ENCODE data around the gene RPTOR. TPM values are rescaled to one million over a fixed set of nuclear protein-coding genes. Genes with fewer than 3 reads are reported as not detected.

RPTOR gene
- total RNA-seq, 1 experiment from 2014 or later, result 30.6 TPM

DNA sequence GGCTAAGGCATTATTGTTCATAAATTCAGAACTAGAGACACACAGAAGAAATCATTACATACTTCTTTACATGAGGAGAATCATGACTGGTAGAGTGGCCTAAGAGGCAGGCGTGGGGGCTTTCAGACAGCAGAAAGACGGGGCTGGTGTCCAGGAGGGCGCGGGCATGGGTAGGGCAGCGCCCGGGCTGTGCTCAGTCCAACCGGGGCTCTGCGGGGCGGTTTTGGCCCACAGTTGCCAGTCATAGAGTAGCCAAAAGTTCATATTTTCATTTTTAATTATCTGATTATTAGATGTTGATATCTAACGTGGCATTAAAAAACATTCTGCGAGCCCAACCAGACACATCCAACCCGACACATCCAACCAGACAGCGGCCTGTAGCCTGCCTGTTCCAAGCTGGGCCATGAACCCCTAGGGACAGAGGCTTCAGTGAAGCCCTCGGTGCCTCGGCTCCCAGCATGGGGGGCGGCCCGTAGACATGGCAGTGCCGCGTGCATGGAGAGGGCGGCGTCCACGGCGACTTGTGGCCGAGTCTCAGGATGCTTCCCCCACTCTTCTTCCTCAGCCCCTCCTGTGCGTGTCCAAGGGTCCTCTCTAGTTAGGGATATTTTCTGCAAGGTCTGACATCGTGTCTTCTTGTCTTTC is 284.7 kb downstream of the RPTOR start:
- DNase-seq, result no peak
- no peak overlapping the region for H3K4me2 ChIP-seq (ENCODE audit: low read depth, low read length, poor library complexity, severe bottlenecking)

DNA sequence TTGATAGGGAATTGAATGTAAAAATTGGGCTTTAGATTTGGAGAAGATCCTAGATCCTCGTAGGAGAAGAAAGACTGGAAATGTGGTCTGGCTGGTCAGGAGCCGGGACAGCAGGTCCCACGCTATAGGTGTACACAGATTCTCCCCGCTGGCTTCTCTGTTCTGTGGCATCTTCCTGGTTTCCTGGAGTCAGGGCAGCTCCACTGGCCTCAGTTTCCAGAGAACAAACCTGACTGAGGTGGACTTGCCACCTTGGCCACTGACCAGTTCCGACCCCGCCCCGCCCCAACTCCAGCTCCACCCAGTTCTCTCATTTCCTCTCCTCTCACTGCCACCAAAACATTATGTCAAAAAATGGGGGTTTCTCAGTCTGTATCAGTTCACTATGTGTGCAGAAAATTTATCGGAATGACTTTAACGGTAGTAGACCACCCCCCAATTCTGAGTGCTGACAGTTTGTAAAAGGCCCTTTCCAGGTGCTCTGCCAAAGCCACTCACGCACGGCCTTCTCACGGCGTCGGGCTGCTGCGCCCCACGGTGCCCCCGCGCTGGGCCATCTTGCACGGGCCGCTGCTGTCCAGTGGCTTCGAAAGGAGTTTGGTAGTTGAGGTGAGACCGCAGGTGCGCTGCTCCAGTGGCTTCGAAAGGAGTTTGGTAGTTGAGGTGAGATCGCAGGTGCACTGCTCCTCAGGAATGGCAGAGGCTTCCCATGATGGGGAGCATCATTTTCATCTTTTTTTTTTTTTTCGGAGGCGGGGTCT is 285.6 kb downstream of the RPTOR start:
- H2AFZ ChIP-seq (ENCODE audit: low read length), result no peak overlapping the region
- H3K9me2 ChIP-seq (replicated peaks; ENCODE audit: insufficient read depth, low read length), result no peaks in the 10 kb centered on the region
- H3K27me3 ChIP-seq (ENCODE audit: low read length), result no peaks in the 10 kb centered on the region
- H3K79me2 ChIP-seq (ENCODE audit: low read length), result peaks cover 2% of the 10 kb centered on the region; the same call in 1 of the 2 replicates
- no peak overlapping the region for H3K9ac ChIP-seq (ENCODE audit: low read length)
- H3K4me1 ChIP-seq (ENCODE audit: low read length), result peaks cover 31% of the 10 kb centered on the region
- H3K4me2 ChIP-seq (ENCODE audit: low read depth, low read length, poor library complexity, severe bottlenecking), result no peak overlapping the region
- H3K4me3 ChIP-seq (ENCODE audit: low read length), result no peak overlapping the region
- H3K27ac ChIP-seq (ENCODE audit: low read length), result no peak overlapping the region
- no peaks in the 10 kb centered on the region for H4K20me1 ChIP-seq (ENCODE audit: insufficient read depth, low read depth, low read length)
- no peaks in the 10 kb centered on the region for H3K36me3 ChIP-seq (ENCODE audit: insufficient read depth, low read length)
- no peak for DNase-seq
- H3K9me3 ChIP-seq (ENCODE audit: low read length), result no peaks in the 10 kb centered on the region

More for the DNA sequence above, 284.7 kb downstream of the RPTOR start:
- H4K20me1 ChIP-seq (ENCODE audit: insufficient read depth, low read depth, low read length), result no peaks in the 10 kb centered on the region
- H3K27ac ChIP-seq (ENCODE audit: low read length), result no peak overlapping the region
- peaks cover 31% of the 10 kb centered on the region for H3K4me1 ChIP-seq (ENCODE audit: low read length)
- H3K79me2 ChIP-seq (ENCODE audit: low read length), result peaks cover 2% of the 10 kb centered on the region; the same call in 1 of the 2 replicates
- no peak overlapping the region for H2AFZ ChIP-seq (ENCODE audit: low read length)
- no peaks in the 10 kb centered on the region for H3K36me3 ChIP-seq (ENCODE audit: insufficient read depth, low read length)
- H3K4me3 ChIP-seq (ENCODE audit: low read length), result no peak overlapping the region
- H3K27me3 ChIP-seq (ENCODE audit: low read length), result no peaks in the 10 kb centered on the region
- no peaks in the 10 kb centered on the region for H3K9me2 ChIP-seq (replicated peaks; ENCODE audit: insufficient read depth, low read length)
- H3K9me3 ChIP-seq (ENCODE audit: low read length), result no peaks in the 10 kb centered on the region
- H3K9ac ChIP-seq (ENCODE audit: low read length), result no peak overlapping the region

GRCh38 chr17:80831491-80831890 is 286.9 kb downstream of the RPTOR start:
- H3K9me2 ChIP-seq (replicated peaks; ENCODE audit: insufficient read depth, low read length), result no peaks in the 10 kb centered on the region
- H3K9ac ChIP-seq (ENCODE audit: low read length), result no peak overlapping the region
- no peak overlapping the region for H3K4me2 ChIP-seq (ENCODE audit: low read depth, low read length, poor library complexity, severe bottlenecking)
- H3K9me3 ChIP-seq (ENCODE audit: low read length), result no peaks in the 10 kb centered on the region
- H3K27ac ChIP-seq (ENCODE audit: low read length), result no peak overlapping the region
- H2AFZ ChIP-seq (ENCODE audit: low read length), result no peak overlapping the region
- no peaks in the 10 kb centered on the region for H3K27me3 ChIP-seq (ENCODE audit: low read length)
- peaks cover 31% of the 10 kb centered on the region for H3K4me1 ChIP-seq (ENCODE audit: low read length)
- peaks cover 2% of the 10 kb centered on the region; the same call in 1 of the 2 replicates for H3K79me2 ChIP-seq (ENCODE audit: low read length)
- no peak for DNase-seq
- H4K20me1 ChIP-seq (ENCODE audit: insufficient read depth, low read depth, low read length), result no peaks in the 10 kb centered on the region
- no peaks in the 10 kb centered on the region for H3K36me3 ChIP-seq (ENCODE audit: insufficient read depth, low read length)
- H3K4me3 ChIP-seq (ENCODE audit: low read length), result no peak overlapping the region

- Histone ChIP-seq H3K79me2 (ENCODE audit: low read length) (no peaks in the 10 kb centered on the region), H3K27ac (ENCODE audit: low read length) (peak overlapping the region; percentile 51), H3K4me1 (ENCODE audit: low read length) (peaks cover 23% of the 10 kb centered on the region), H3K4me2 (ENCODE audit: low read depth, low read length, poor library complexity, severe bottlenecking) (peak overlapping the region; percentile 63), H3K36me3 (ENCODE audit: insufficient read depth, low read length) (no peaks in the 10 kb centered on the region), H3K4me3 (ENCODE audit: low read length) (peak overlapping the region; percentile 51), H2AFZ (ENCODE audit: low read length) (no peak overlapping the region), H4K20me1 (ENCODE audit: insufficient read depth, low read depth, low read length) (no peaks in the 10 kb centered on the region), H3K27me3 (ENCODE audit: low read length) (no peaks in the 10 kb centered on the region), H3K9me2 (replicated peaks; ENCODE audit: insufficient read depth, low read length) (no peaks in the 10 kb centered on the region), H3K9ac (ENCODE audit: low read length) (peak overlapping the region; percentile 52), H3K9me3 (ENCODE audit: low read length) (no peaks in the 10 kb centered on the region)
- no peak for DNase-seq
These were observed 287.6 kb downstream of the RPTOR start for GRCh38 chr17:80832266-80832676.

- peak overlapping the region; percentile 52 for H3K9ac ChIP-seq (ENCODE audit: low read length)
- H3K9me3 ChIP-seq (ENCODE audit: low read length), result no peaks in the 10 kb centered on the region
- H3K36me3 ChIP-seq (ENCODE audit: insufficient read depth, low read length), result no peaks in the 10 kb centered on the region
- H4K20me1 ChIP-seq (ENCODE audit: insufficient read depth, low read depth, low read length), result no peaks in the 10 kb centered on the region
- peak overlapping the region; percentile 51 for H3K4me3 ChIP-seq (ENCODE audit: low read length)
- peak overlapping the region; percentile 51 for H3K27ac ChIP-seq (ENCODE audit: low read length)
- no peaks in the 10 kb centered on the region for H3K79me2 ChIP-seq (ENCODE audit: low read length)
- peak; percentile 58 for DNase-seq
- no peaks in the 10 kb centered on the region for H3K9me2 ChIP-seq (replicated peaks; ENCODE audit: insufficient read depth, low read length)
- H3K4me2 ChIP-seq (ENCODE audit: low read depth, low read length, poor library complexity, severe bottlenecking), result peak overlapping the region; percentile 63
- no peak overlapping the region for H2AFZ ChIP-seq (ENCODE audit: low read length)
- H3K4me1 ChIP-seq (ENCODE audit: low read length), result peaks cover 18% of the 10 kb centered on the region
- H3K27me3 ChIP-seq (ENCODE audit: low read length), result no peaks in the 10 kb centered on the region
These were observed 288.4 kb downstream of the RPTOR start for GRCh38 chr17:80832888-80833583.

GRCh38 chr17:80833952-80834892 is 289.6 kb downstream of the RPTOR start:
- Histone ChIP-seq H3K4me2 (ENCODE audit: low read depth, low read length, poor library complexity, severe bottlenecking) (no peak overlapping the region), H3K27me3 (ENCODE audit: low read length) (no peaks in the 10 kb centered on the region), H3K79me2 (ENCODE audit: low read length) (no peaks in the 10 kb centered on the region), H3K9me3 (ENCODE audit: low read length) (no peaks in the 10 kb centered on the region), H2AFZ (ENCODE audit: low read length) (no peak overlapping the region), H4K20me1 (ENCODE audit: insufficient read depth, low read depth, low read length) (no peaks in the 10 kb centered on the region), H3K9me2 (replicated peaks; ENCODE audit: insufficient read depth, low read length) (no peaks in the 10 kb centered on the region), H3K36me3 (ENCODE audit: insufficient read depth, low read length) (no peaks in the 10 kb centered on the region), H3K27ac (ENCODE audit: low read length) (no peak overlapping the region), H3K4me3 (ENCODE audit: low read length) (no peak overlapping the region), H3K4me1 (ENCODE audit: low read length) (peaks cover 18% of the 10 kb centered on the region), H3K9ac (ENCODE audit: low read length) (no peak overlapping the region)
- DNase-seq, result no peak

- H3K79me2 ChIP-seq (ENCODE audit: low read length), result no peaks in the 10 kb centered on the region
- H3K27ac ChIP-seq (ENCODE audit: low read length), result no peak overlapping the region
- no peaks in the 10 kb centered on the region for H3K9me3 ChIP-seq (ENCODE audit: low read length)
- H2AFZ ChIP-seq (ENCODE audit: low read length), result no peak overlapping the region
- H3K9ac ChIP-seq (ENCODE audit: low read length), result no peak overlapping the region
- no peak overlapping the region for H3K4me3 ChIP-seq (ENCODE audit: low read length)
- 0 out of 2 replicates have a peak, but pooled peaks cover 3% of the 10 kb centered on the region for H3K36me3 ChIP-seq (ENCODE audit: insufficient read depth, low read length)
- no peaks in the 10 kb centered on the region for H4K20me1 ChIP-seq (ENCODE audit: insufficient read depth, low read depth, low read length)
- DNase-seq, result no peak
- no peaks in the 10 kb centered on the region for H3K9me2 ChIP-seq (replicated peaks; ENCODE audit: insufficient read depth, low read length)
- no peak overlapping the region for H3K4me2 ChIP-seq (ENCODE audit: low read depth, low read length, poor library complexity, severe bottlenecking)
- no peaks in the 10 kb centered on the region for H3K27me3 ChIP-seq (ENCODE audit: low read length)
- H3K4me1 ChIP-seq (ENCODE audit: low read length), result peaks cover 18% of the 10 kb centered on the region
These were observed 290.2 kb downstream of the RPTOR start for GRCh38 chr17:80834893-80835275.

All from Karpas-422 (cell line).